SK-N-SH treated with all-trans-retinoic acid at 6 μM for 48 hours (cell line): ENCODE measurements around the gene SEZ6L2.

ENCODE experiments used
- ZFP30 ChIP-seq: fragments of 450-650 bp; formaldehyde crosslinking; IDR thresholded peaks from 2 replicates; pipeline ENCODE4 v1.5.0; 2022; ENCODE audit warnings: mild to moderate bottlenecking, moderate library complexity
- TF ChIP-seq, protein P1 (sequence below): fragments of 250-450 bp; sonication (Bioruptor Pico); IDR thresholded peaks from 2 replicates; pipeline ENCODE4 v1.8.0; 2020; ENCODE audit warnings: mild to moderate bottlenecking, moderate library complexity, borderline replicate concordance

DNA sequence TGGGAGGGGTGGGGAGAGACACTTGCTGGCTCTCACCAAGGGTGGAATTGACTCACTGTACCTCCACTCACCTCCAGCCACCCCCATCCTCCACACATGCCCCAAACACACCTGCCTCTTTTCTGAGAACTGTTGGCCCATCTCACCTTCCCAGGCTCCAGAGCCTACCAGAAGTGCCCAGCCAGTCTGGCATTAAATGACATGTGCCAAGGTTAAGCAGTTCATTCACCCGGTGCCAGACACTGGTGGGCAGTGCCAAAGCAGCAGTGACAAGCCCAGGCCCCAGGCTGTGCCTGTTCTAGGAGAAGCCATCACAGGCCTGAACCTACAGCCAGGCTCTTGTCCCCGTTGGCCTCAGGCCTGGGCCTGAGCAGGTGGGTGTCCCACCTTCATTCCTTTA is 67.9 kb downstream of the SEZ6L2 start:
- TF ChIP-seq, protein P1, sequence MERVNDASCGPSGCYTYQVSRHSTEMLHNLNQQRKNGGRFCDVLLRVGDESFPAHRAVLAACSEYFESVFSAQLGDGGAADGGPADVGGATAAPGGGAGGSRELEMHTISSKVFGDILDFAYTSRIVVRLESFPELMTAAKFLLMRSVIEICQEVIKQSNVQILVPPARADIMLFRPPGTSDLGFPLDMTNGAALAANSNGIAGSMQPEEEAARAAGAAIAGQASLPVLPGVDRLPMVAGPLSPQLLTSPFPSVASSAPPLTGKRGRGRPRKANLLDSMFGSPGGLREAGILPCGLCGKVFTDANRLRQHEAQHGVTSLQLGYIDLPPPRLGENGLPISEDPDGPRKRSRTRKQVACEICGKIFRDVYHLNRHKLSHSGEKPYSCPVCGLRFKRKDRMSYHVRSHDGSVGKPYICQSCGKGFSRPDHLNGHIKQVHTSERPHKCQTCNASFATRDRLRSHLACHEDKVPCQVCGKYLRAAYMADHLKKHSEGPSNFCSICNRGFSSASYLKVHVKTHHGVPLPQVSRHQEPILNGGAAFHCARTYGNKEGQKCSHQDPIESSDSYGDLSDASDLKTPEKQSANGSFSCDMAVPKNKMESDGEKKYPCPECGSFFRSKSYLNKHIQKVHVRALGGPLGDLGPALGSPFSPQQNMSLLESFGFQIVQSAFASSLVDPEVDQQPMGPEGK, result no peak
- no peak for TF ChIP-seq ZFP30 (CRISPR knock-in tag)
